GM12865 (cell line): Measurements from ENCODE around the gene MZB1.
A peak's percentile ranks its signal among the peaks of the same experiment; 100 is the strongest.

Experiments used
- DNase-seq: peaks from one replicate; pipeline ENCODE4 v3.0.0; 2010; ENCODE audit warnings: low read depth
- H3K4me3 ChIP-seq: 2 replicates; pipeline ENCODE4 v1.5.1; 2011; ENCODE audit warnings: mild to moderate bottlenecking, low read depth, low read length, control low read depth
- CTCF ChIP-seq: IDR thresholded peaks from 2 replicates; pipeline ENCODE4 v1.5.1; 2011; ENCODE audit warnings: low read length, control low read depth, low read depth, inconsistent platforms; ENCODE audit not compliant: insufficient read depth; ENCODE audit errors: missing control alignments

MZB1 gene

GRCh38 chr5:139416651-139417050 is 26.9 kb upstream of the MZB1 start:
- no peak for TF ChIP-seq CTCF
- no peak overlapping the region for H3K4me3 ChIP-seq
- DNase-seq, result no peak

- no peak for DNase-seq
- no peak for TF ChIP-seq CTCF
- no peak overlapping the region for H3K4me3 ChIP-seq
These were observed 26.2 kb upstream of the MZB1 start for GRCh38 chr5:139415869-139416268.

GRCh38 chr5:139415221-139415861 is 25.6 kb upstream of the MZB1 start:
- no peak for TF ChIP-seq CTCF
- no peak for DNase-seq

GRCh38 chr5:139414581-139415130 is 24.9 kb upstream of the MZB1 start:
- no peak overlapping the region for H3K4me3 ChIP-seq
- no peak for DNase-seq
- TF ChIP-seq CTCF, result no peak

More at GRCh38 chr5:139415221-139415861, 25.6 kb upstream of the MZB1 start:
- H3K4me3 ChIP-seq, result no peak overlapping the region

- DNase-seq, result peak; percentile 62
- no peak overlapping the region for H3K4me3 ChIP-seq
- TF ChIP-seq CTCF, result no peak
These were observed 24.2 kb upstream of the MZB1 start for GRCh38 chr5:139413963-139414362.

- no peak for TF ChIP-seq CTCF
- no peak for DNase-seq
These were observed 23.4 kb upstream of the MZB1 start for GRCh38 chr5:139413153-139413552.

More at GRCh38 chr5:139413153-139413552, 23.4 kb upstream of the MZB1 start:
- no peak overlapping the region for H3K4me3 ChIP-seq
